HG02642 (cell line): ENCODE measurements around the gene SF3A2.

ENCODE experiments used
- ATAC-seq: cut with Tn5 transposase; IDR thresholded peaks from one replicate; pipeline ENCODE4 v1.9.1; 2021; ENCODE audit warnings: mild to moderate bottlenecking; ENCODE audit not compliant: unreplicated experiment, poor library complexity

The SF3A2 gene

GRCh38 chr19:2239771-2240770 is 3.4 kb downstream of the SF3A2 start:
- ATAC-seq = no peak

GRCh38 chr19:2240881-2241760 is 4.5 kb downstream of the SF3A2 start:
- ATAC-seq = no peak

DNA sequence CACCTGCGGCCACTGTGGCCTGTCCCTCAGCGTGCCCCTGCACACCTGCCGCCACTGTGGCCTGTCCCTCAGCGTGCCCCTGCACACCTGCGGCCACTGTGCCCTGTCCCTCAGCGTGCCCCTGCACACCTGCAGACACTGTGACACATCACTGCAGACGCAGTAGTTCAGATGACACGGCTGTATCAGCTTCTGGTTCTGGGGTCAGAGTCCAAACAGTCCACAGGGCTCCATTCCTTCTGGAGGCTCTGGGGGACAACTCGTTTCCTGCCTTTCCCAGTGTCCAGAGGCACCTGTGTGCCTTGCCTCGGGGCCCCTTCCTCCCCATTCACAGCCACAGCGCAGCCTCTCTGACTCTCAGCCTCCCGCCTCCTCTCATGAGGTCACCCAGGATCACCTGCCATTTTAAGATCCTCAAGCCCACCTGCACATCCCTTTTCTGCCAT is 5.5 kb downstream of the SF3A2 start:
- ATAC-seq = no peak

DNA sequence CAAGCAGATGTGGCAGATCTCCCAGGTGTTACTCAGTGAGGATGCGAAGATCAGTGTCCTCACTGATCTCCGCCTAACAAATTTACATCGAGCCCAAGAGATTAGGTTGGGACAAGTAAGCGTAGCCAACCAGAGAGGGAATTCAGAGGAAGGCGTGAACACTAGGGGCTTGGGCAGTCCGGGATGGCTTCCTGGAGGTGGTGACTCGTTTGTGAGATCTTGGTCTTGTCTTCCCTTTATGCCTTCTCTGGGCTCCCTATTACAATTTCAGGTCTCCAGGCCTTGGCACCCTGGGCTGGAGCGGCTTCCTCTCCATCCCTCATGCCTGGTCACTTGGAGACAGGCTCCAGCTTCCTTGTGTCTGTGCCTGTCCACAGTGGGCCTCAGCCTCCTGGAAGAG is 6.2 kb downstream of the SF3A2 start:
- ATAC-seq = no peak

DNA sequence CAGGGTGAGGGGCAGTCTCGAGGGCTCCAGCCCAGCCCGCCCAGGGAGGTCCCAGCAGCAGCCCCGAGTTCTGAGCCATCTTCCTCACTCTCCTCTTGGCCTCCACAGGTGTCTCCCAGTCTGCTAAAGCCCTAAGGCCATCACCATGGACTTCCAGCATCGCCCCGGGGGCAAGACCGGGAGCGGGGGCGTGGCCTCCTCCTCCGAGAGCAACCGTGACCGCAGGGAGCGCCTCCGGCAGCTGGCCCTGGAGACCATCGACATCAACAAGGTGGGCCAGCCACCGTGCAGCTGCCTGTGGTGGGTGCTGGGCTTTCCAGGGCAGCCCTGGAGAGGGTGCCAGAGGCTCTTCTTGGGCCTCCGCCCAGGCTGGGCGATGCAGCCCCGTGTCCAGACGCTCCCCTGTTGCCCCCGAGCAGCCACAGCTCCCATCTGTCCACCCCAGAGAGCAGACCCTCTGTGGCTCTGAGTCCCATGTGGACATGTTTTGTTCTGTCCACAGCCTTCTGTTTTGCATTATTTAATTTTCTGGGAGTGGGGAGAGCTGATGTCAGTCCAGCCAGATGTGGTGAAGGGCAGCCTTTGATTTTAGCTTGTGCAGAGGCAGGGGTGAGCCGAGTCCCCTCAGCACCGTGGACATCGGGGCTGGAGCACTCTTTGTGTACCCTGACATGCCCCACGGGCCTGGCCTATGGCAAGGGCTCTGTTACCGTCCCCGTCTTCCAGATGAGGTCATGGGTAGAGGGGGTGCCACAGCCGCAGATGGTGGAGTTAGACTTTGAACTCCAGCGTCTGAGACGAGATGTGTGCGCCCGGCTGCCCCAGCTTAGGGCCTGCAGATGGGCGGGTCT is 6.9 kb downstream of the SF3A2 start:
- ATAC-seq = no peak

- no peak for ATAC-seq
These were observed 7.4 kb downstream of the SF3A2 start for GRCh38 chr19:2244125-2244411.

DNA sequence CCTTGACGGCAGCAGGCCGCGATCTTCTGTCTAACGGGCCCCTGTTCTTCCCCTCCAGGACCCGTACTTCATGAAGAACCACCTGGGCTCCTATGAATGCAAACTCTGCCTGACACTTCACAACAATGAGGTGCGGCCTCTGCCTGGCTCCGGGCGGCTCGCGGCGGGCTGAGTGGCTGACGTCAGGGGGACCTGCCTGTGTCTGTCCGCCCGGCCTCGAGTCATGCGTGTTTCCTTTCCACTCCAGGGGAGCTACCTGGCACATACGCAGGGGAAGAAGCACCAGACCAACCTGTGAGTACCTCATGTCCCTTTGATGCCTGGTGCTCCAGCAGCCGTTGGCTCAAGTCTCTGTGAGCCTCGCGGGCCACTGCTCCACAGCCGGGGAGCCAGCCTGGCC is 7.9 kb downstream of the SF3A2 start:
- ATAC-seq = no peak

GRCh38 chr19:2245273-2245672 is 8.6 kb downstream of the SF3A2 start:
- no peak for ATAC-seq

DNA sequence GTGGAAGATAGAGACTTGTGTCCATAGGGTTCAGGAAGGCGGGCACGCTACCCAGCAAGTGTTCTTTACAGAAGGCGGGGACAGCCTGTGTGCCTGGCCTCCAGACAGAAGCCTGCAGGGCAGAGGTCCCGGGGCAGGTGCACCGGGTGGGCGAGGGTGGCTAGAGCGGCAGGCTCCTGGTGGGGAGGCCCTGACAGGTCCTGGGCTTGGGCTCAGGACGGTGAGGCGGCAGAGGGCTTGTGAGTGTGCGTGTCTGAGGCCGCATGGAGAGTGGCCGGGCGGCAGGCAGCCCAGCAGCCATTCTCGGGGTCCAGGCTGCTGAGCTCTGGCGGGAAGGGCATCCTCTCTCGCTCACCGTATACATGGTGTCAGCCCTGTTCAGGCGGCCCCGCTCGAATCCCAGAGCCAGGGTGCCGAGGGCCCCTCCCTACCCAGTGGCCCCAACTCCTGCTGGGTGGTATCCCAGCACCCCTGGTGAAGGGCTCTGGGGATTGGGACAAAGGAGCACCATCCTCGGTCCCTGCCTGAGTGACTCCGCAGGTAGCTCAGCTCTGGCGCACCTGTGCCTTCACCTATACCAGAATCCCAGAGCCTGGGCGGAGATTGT is 9.5 kb downstream of the SF3A2 start:
- no peak for ATAC-seq

DNA sequence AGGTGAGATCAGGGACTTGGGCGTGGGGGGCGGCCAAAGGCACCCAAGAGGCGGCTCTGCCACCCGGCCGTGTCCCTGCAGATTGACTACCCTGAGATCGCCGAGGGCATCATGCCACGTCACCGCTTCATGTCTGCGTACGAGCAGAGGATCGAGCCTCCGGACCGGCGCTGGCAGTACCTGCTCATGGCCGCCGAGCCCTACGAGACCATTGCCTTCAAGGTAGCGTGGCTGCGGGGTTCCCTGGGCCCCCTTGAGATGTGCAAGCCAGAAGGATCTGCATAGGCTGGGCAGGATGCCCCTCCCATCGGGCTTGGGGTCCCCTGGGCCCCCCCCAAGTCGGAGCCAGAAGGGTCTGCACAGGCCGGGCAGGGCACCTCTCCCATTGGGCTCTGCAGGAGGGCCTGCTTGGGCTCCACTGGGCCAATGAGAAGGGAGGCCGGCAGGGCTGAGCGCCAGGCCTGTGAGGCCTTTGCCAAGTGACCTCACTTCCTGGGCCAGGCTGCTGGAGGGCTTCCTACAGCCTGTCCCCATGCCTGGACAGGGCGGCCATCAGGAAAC is 10.3 kb downstream of the SF3A2 start:
- ATAC-seq = no peak

- no peak for ATAC-seq
These were observed 10.9 kb downstream of the SF3A2 start for GRCh38 chr19:2247433-2248101.

DNA sequence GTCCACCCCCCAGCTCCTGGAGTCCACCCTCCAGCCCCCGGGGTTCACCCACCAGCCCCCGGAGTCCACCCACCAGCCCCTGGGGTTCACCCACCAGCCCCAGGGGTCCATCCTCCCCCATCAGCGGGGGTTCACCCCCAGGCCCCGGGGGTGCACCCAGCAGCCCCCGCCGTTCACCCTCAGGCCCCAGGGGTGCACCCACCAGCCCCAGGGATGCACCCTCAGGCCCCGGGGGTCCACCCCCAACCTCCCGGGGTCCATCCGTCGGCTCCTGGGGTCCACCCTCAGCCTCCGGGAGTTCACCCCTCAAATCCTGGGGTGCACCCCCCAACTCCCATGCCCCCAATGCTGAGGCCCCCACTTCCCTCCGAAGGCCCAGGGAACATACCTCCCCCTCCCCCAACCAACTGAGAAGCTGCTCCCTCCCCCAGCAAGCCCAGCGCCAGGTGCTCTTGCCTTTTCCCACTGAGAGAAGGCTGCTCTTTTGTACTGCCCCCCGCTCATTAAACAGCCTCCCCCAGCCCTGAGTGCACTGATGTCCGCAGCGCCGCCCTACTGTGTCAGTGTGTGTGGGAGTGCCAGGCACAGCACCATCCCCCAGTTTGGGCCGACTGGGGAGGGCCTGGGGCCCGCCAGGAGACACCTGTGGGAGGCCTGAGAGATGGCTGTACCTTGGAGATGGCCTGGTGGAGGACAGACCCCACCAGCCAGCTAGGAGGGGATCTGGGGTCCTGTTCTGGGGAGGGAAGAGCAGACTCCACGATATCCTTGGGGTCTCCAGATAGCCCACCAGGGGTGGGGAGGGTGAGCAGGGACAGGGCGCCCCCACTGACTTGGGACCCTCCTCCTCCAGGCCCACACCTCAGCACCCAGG is 11.7 kb downstream of the SF3A2 start:
- no peak for ATAC-seq

GRCh38 chr19:2249010-2249866 is 12.6 kb downstream of the SF3A2 start, which contains the start of gene AMH:
AMH (plus strand) TSS chr19:2249323; CDS start chr19:2249333, 10 bp downstream.
- no peak for ATAC-seq

DNA sequence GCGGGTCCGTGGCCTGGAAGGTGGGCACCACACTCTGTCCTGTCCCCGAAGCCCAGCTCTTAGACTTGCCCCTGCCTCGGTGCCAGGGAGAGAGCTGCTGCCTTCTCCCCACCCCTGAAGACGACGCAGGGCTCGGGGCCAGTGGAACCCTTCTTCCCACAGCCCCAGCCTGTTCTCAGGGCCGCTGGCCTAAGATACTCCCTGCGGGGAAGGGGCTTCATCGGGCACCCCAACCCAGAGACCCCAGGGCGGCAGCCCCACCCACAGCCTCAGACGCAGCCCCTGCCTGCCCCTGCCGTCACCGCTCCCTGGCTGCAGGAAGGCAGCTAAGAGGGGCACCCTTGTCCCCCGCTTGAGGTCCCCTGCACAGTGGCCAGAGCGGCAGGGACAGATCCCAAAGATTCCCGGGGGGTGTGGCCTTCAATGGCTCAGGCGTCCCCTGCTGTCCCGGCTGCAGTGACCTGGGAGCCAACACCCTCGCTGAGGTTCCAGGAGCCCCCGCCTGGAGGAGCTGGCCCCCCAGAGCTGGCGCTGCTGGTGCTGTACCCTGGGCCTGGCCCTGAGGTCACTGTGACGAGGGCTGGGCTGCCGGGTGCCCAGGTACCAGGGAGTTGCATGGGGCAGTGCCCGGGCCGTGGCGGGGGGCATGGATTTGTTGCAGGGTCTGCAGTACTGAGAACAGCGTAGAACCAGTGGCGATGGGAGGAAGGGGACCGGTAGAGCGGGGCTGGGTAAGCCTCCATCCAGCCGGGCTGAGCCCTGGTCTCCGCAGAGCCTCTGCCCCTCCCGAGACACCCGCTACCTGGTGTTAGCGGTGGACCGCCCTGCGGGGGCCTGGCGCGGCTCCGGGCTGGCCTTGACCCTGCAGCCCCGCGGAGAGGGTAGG is 13.5 kb downstream of the SF3A2 start:
- no peak for ATAC-seq

- no peak for ATAC-seq
These were observed 14.1 kb downstream of the SF3A2 start for GRCh38 chr19:2250766-2251105.
